CD4-positive, alpha-beta T cell (primary cell): Measurements from ENCODE around the gene IKBKG. TPM values are rescaled to one million over a fixed set of nuclear protein-coding genes. Genes with fewer than 3 reads are reported as not detected.
A peak's percentile ranks its signal among the peaks of the same experiment; 100 is the strongest.
"Not testable (repeated sequence)": the region's sequence is repeated elsewhere in the genome, so short reads cannot be mapped to it uniquely, and the experiment has no call there.

Experiments used
- ATAC-seq: fragments of 200-7000 bp; cut with Tn5 transposase; one replicate; pipeline ENCODE4 v1.10.0; 2022; ENCODE audit warnings: mild to moderate bottlenecking; ENCODE audit not compliant: poor library complexity
- CTCF ChIA-PET: fragments of 350-600 bp; sonication (Branson Sonifier 250); formaldehyde crosslinking; loops from one replicate; lab custom pipeline; 2021; ENCODE audit warnings: antibody characterized with exemption, inconsistent platforms; lab: Charles Lee
- POLR2A ChIA-PET: fragments of 350-600 bp; sonication (Branson Sonifier 250); formaldehyde crosslinking; loops from one replicate; lab custom pipeline; 2021; ENCODE audit warnings: antibody characterized with exemption, inconsistent platforms; lab: Charles Lee
- DNase-seq, 14 experiments: peaks; one replicate each; pipeline ENCODE4 v3.0.0-alpha.2; 2013 to 2020; ENCODE audit warnings: mixed read lengths in 2 of 14
- H3K27ac ChIP-seq, 2 donors: one replicate each; pipeline versions ENCODE4 v1.5.1 to v1.7.0; 2013; ENCODE audit warnings: low read length in 2 of 2, low read depth in 1 of 2, mild to moderate bottlenecking in 1 of 2
- H3K27me3 ChIP-seq, 2 experiments: 1 replicate in 1 of 2; 2 replicates in 1 of 2; pipeline versions ENCODE4 v1.6.1 to v1.7.0; 2013; ENCODE audit warnings: low read length in 2 of 2, control low read depth in 1 of 2, mild to moderate bottlenecking in 1 of 2, moderate library complexity in 1 of 2; ENCODE audit not compliant: insufficient read depth in 2 of 2, control insufficient read depth in 1 of 2
- H3K36me3 ChIP-seq: one replicate; pipeline ENCODE4 v1.6.1; 2013; ENCODE audit warnings: low read length, control low read depth; ENCODE audit not compliant: insufficient read depth
- H3K4me1 ChIP-seq: one replicate; pipeline ENCODE4 v1.6.1; 2013; ENCODE audit warnings: low read length, control low read depth; ENCODE audit not compliant: insufficient read depth
- H3K4me3 ChIP-seq: one replicate; pipeline ENCODE4 v1.5.1; 2013; ENCODE audit warnings: mild to moderate bottlenecking, low read length, moderate library complexity
- H3K9me3 ChIP-seq, 2 experiments: 1 replicate in 1 of 2; 2 replicates in 1 of 2; pipeline versions ENCODE4 v1.6.1 to v1.7.0; 2013; ENCODE audit warnings: low read length in 2 of 2, mild to moderate bottlenecking in 2 of 2, control low read depth in 1 of 2, moderate library complexity in 1 of 2; ENCODE audit not compliant: control insufficient read depth in 1 of 2, insufficient read depth in 1 of 2
- H3K27ac Mint-ChIP-seq: one replicate; pipeline ENCODE4 v1.8.0; 2020; ENCODE audit warnings: mixed read lengths
- H3K27me3 Mint-ChIP-seq: one replicate; pipeline ENCODE4 v1.8.0; 2021; ENCODE audit warnings: mixed read lengths
- H3K36me3 Mint-ChIP-seq: one replicate; pipeline ENCODE4 v1.8.0; 2021; ENCODE audit warnings: low read depth, mixed read lengths
- H3K4me1 Mint-ChIP-seq: one replicate; pipeline ENCODE4 v1.8.0; 2021; ENCODE audit warnings: low read depth, mixed read lengths
- H3K4me3 Mint-ChIP-seq: one replicate; pipeline ENCODE4 v1.8.0; 2020; ENCODE audit warnings: mild to moderate bottlenecking, mixed read lengths
- H3K9me3 Mint-ChIP-seq: one replicate; pipeline ENCODE4 v1.8.0; 2020; ENCODE audit warnings: mixed read lengths
- CTCF ChIP-seq: fragments of 200-600 bp; IDR thresholded peaks from one replicate; pipeline ENCODE4 v1.8.0; 2022; ENCODE audit warnings: antibody characterized with exemption, mild to moderate bottlenecking
- intact Hi-C, 2 experiments: fragments of 100-400 bp; cut with DNase I in 1 of 2; cut with micrococcal nuclease in 1 of 2; formaldehyde crosslinking; loops; one replicate each; pipeline versions ENCODE4 v1.15.1 to v1.9.0; 2023 to 2025; cut with DNase I, micrococcal nuclease
- total RNA-seq, 174 experiments: library from RNA in 2 of 174; stranded (reverse) in 2 of 174; gene quantifications; one replicate each; pipeline ENCODE4 v1.2.3 and lab custom pipeline; 2021 to 2026

The IKBKG gene
- total RNA-seq, 2 experiments from 2014 or later: 26.2 to 27.2 TPM

GRCh38 chrX:154548028-154548316 is 552 bp downstream of the IKBKG start:
- intact Hi-C loops: no loop called here
- H3K27me3 Mint-ChIP-seq: no peaks in the 10 kb centered on the region
- Histone ChIP-seq H3K4me1 (peaks cover 64% of the 10 kb centered on the region), H3K27ac (peak overlapping the region; percentile 81 to 92), H3K27me3 (no peaks in the 10 kb centered on the region), H3K9me3 (no peaks in the 10 kb centered on the region), H3K4me3 (peak overlapping the region; percentile 88), H3K36me3 (peaks cover 12% of the 10 kb centered on the region)
- peak overlapping the region; percentile 86 for H3K27ac Mint-ChIP-seq
- H3K4me3 Mint-ChIP-seq: peak overlapping the region; percentile 91
- H3K4me1 Mint-ChIP-seq: peaks cover 39% of the 10 kb centered on the region
- CTCF ChIA-PET: no interaction called here
- DNase-seq (no peak), ATAC-seq (no peak)
- no peaks in the 10 kb centered on the region for H3K9me3 Mint-ChIP-seq
- H3K36me3 Mint-ChIP-seq: peaks cover 37% of the 10 kb centered on the region
- POLR2A ChIA-PET: interaction anchor here (0.7 to 1.9 kb wide), 3 partner anchors 150 to 579 kb away, joined by 3 to 8 read pairs (median 3); partner anchors contain the start of genes HCFC1 and RPL10
- no peak for TF ChIP-seq CTCF

- TF ChIP-seq CTCF: no peak
- Histone ChIP-seq H3K27me3 (no peaks in the 10 kb centered on the region), H3K4me1 (peaks cover 55% of the 10 kb centered on the region), H3K9me3 (no peaks in the 10 kb centered on the region), H3K36me3 (peaks cover 24% of the 10 kb centered on the region), H3K4me3 (no peak overlapping the region), H3K27ac (no peak overlapping the region)
- peaks cover 33% of the 10 kb centered on the region for H3K4me1 Mint-ChIP-seq
- H3K27ac Mint-ChIP-seq: peak overlapping the region; percentile 69
- POLR2A ChIA-PET: no interaction called here
- DNase-seq: no peak
- peak overlapping the region; percentile 83 for H3K4me3 Mint-ChIP-seq
- CTCF ChIA-PET: no interaction called here
- no peaks in the 10 kb centered on the region for H3K9me3 Mint-ChIP-seq
- peaks cover 47% of the 10 kb centered on the region for H3K36me3 Mint-ChIP-seq
- ATAC-seq: no peak
- intact Hi-C loops: no loop called here
- H3K27me3 Mint-ChIP-seq: no peaks in the 10 kb centered on the region
Measured at GRCh38 chrX:154549766-154550165, 2.3 kb downstream of the IKBKG start.

DNA sequence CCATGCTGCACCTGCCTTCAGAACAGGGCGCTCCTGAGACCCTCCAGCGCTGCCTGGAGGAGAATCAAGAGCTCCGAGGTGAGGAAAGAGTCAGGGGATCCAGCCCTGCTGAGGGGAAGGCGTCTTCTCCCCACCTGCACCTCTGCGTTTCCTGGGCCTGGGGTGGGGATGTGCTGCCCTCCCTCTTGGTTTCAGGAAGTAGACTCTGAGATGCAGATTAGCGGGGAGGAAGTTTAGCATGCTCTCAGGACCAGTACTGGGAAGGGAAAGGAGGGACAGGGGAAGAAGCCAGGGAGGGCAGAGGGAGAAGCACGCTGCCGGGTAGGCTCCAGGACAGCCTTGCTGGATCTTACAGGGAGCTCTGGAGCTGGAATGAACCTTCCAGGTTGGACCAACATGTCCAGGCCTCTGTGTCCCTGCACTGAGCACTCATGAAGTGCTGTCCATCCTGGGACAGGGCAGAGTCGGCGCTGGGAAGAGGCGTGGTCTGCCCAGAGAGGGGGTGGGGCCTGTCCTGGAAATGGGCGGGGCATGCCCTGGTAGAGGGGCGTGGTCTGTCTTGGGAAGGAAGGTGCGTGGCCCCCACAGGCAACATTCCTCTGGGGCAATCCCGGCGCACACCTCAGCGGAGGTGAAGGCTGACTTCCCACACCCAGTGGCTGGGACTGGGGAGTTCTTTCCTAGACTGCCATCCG is 4.8 kb downstream of the IKBKG start:
- peak in 1 of 14 experiments; percentile 1 for DNase-seq
- ATAC-seq, H3K4me3 Mint-ChIP-seq, H3K4me3 ChIP-seq, H3K27ac Mint-ChIP-seq, intact Hi-C loops, H3K27me3 ChIP-seq, H3K9me3 ChIP-seq, H3K27me3 Mint-ChIP-seq, POLR2A ChIA-PET, H3K9me3 Mint-ChIP-seq, H3K27ac ChIP-seq, CTCF ChIA-PET: not testable (repeated sequence)
- Mint-ChIP-seq H3K4me1 (peaks cover 24% of the 10 kb centered on the region), H3K36me3 (peaks cover 50% of the 10 kb centered on the region)
- Histone ChIP-seq H3K36me3 (peaks cover 20% of the 10 kb centered on the region), H3K4me1 (peaks cover 38% of the 10 kb centered on the region)

DNA sequence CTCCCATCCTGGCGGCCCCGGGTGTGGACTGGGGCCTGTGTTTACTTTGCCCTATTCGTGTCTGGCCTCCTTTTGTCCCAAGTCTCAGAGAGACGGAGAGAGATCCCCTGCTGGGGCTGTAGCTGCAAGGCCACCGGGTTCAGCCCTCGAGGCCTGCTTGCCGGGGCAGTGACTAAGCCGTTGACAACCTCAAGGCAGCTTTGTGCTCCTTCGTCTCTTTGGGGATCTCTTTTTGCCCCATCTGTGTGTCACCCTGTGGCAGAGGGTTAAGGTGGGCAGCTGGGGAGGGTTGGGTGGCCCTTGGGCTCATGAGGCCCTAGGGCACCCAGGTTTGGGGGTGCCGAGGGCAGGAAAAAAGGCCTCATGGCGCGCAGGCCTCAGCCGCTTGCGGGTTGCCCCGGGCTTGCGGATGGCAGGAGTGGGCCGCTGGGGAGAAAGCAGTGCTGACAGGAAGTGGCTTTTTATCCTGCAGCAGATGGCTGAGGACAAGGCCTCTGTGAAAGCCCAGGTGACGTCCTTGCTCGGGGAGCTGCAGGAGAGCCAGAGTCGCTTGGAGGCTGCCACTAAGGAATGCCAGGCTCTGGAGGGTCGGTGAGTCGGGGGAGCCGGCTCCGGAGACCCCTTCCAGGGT is 10.8 kb downstream of the IKBKG start:
- Histone ChIP-seq H3K4me1 (peaks cover 11% of the 10 kb centered on the region), H3K36me3 (peaks cover 15% of the 10 kb centered on the region)
- intact Hi-C loops, H3K4me1 Mint-ChIP-seq, CTCF ChIA-PET, H3K27ac ChIP-seq, H3K4me3 Mint-ChIP-seq, H3K27ac Mint-ChIP-seq, H3K27me3 ChIP-seq, H3K27me3 Mint-ChIP-seq, POLR2A ChIA-PET, H3K9me3 Mint-ChIP-seq, H3K9me3 ChIP-seq, DNase-seq, H3K4me3 ChIP-seq: not testable (repeated sequence)
- peak; percentile 83 for ATAC-seq
- peaks cover 17% of the 10 kb centered on the region for H3K36me3 Mint-ChIP-seq

GRCh38 chrX:154558896-154559295 is 11.5 kb downstream of the IKBKG start:
- H3K9me3 ChIP-seq, H3K9me3 Mint-ChIP-seq, H3K4me1 Mint-ChIP-seq, H3K27ac ChIP-seq, CTCF ChIA-PET, DNase-seq, H3K27me3 Mint-ChIP-seq, H3K36me3 Mint-ChIP-seq, ATAC-seq, H3K4me3 ChIP-seq, H3K27me3 ChIP-seq, intact Hi-C loops, H3K36me3 ChIP-seq, H3K27ac Mint-ChIP-seq, H3K4me1 ChIP-seq, H3K4me3 Mint-ChIP-seq, POLR2A ChIA-PET: not testable (repeated sequence)

DNA sequence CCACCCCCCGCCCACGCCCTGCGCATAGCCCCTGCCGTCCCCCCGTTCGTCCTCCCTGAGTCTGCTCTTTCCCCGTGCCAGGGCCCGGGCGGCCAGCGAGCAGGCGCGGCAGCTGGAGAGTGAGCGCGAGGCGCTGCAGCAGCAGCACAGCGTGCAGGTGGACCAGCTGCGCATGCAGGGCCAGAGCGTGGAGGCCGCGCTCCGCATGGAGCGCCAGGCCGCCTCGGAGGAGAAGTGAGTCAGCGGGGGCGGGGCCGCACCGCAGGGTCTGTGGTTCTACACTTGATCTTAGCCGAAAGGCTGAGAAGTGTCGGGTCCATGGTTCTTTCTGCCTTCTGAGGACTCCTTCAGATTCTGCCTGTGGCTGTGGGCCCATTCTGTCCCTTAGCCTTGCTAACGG is 12.9 kb downstream of the IKBKG start:
- H3K4me1 ChIP-seq, H3K9me3 Mint-ChIP-seq, H3K27ac ChIP-seq, H3K27me3 Mint-ChIP-seq, H3K4me3 Mint-ChIP-seq, DNase-seq, H3K9me3 ChIP-seq, intact Hi-C loops, H3K36me3 ChIP-seq, H3K27ac Mint-ChIP-seq, POLR2A ChIA-PET, H3K27me3 ChIP-seq, H3K4me1 Mint-ChIP-seq, H3K4me3 ChIP-seq, CTCF ChIA-PET, ATAC-seq, H3K36me3 Mint-ChIP-seq: not testable (repeated sequence)
